Transverse colon (tissue), 4 donors: ENCODE measurements around the gene B3GALT5. TPM values are rescaled to one million over a fixed set of nuclear protein-coding genes. Genes with fewer than 3 reads are reported as not detected.

Experiments
- DNase-seq: peaks from one replicate; pipeline ENCODE4 v3.0.0-alpha.2; 2019
- H3K27ac ChIP-seq, 4 donors: fragments of 200-600 bp; sonication (generic); 2 replicates each; pipeline ENCODE4 v1.5.1; 2016 to 2018; ENCODE audit warnings: inconsistent platforms in 4 of 4
- H3K27me3 ChIP-seq: fragments of 200-600 bp; sonication (generic); 2 replicates; pipeline ENCODE4 v1.5.1; 2017; ENCODE audit warnings: inconsistent platforms
- H3K36me3 ChIP-seq, 4 donors: fragments of 200-600 bp; sonication (generic); 2 replicates each; pipeline ENCODE4 v1.5.1; 2017 to 2019; ENCODE audit warnings: inconsistent platforms in 4 of 4
- H3K4me1 ChIP-seq, 4 donors: fragments of 200-600 bp; sonication (generic); 2 replicates each; pipeline ENCODE4 v1.5.1; 2017 to 2020; ENCODE audit warnings: inconsistent platforms in 4 of 4
- H3K4me3 ChIP-seq, 4 donors: fragments of 200-600 bp; sonication (generic); 1 replicate in 1 of 4; 2 replicates in 3 of 4; pipeline versions ENCODE4 v1.5.1 to v1.6.1; 2017 to 2019; ENCODE audit warnings: inconsistent platforms in 4 of 4
- H3K9me3 ChIP-seq, 2 donors: fragments of 200-600 bp; sonication (generic); 2 replicates each; pipeline ENCODE4 v1.5.1; 2017 to 2019; ENCODE audit warnings: inconsistent platforms in 2 of 2
- EP300 ChIP-seq: sonication (generic); formaldehyde crosslinking; IDR thresholded peaks from one replicate; pipeline ENCODE4 v1.6.1; 2017; ENCODE audit warnings: antibody characterized with exemption, low read depth
- POLR2A ChIP-seq: fragments of 450-650 bp; IDR thresholded peaks from one replicate; pipeline ENCODE4 v1.6.1; 2016; ENCODE audit warnings: antibody characterized with exemption, mild to moderate bottlenecking, moderate library complexity
- POLR2AphosphoS5 ChIP-seq, 3 donors: sonication (generic); formaldehyde crosslinking; IDR thresholded peaks; one replicate each; pipeline ENCODE4 v1.6.1; 2016; ENCODE audit warnings: antibody characterized with exemption in 3 of 3
- WGBS, 2 donors: methylation state at CpG; one replicate each; pipeline ENCODE4 v1.1.5; 2018; ENCODE audit warnings: low coverage in 1 of 2; 5-methylcytosine and 5-hydroxymethylcytosine counted together
- in situ Hi-C, 4 donors: fragments of 200-750 bp; cut with MboI; loops; one replicate each; pipeline versions ENCODE4 v1.15.0 to v1.15.1; 2017; ENCODE audit warnings: low sequenced_read_pairs in 3 of 4, low pct_ligation_motif_present in 1 of 4, low pct_unique_long_range_greater_than_20kb in 1 of 4
- intact Hi-C: fragments of 100-400 bp; cut with DNase I; formaldehyde crosslinking; loops from one replicate; pipeline ENCODE4 v1.15.1; 2023; ENCODE audit warnings: low total_unique reads
- total RNA-seq, 4 donors: library from RNA; depleted of rRNA; stranded (reverse); fragments of >200 nt; gene quantifications; one replicate each; pipeline ENCODE4 v1.1.0, GENCODE V29; 2016
- TF ChIP-seq, protein P1 (sequence below), 5 experiments: fragments of 200-600 bp in 3 of 5; fragments of 450-650 bp in 2 of 5; sonication (generic) in 3 of 5; IDR thresholded peaks; 1 replicate in 2 of 5; 2 replicates in 3 of 5; pipeline ENCODE4 v1.5.1; 2016 to 2017; ENCODE audit warnings: antibody characterized with exemption in 5 of 5, inconsistent platforms in 3 of 5, mild to moderate bottlenecking in 2 of 5, moderate library complexity in 1 of 5

B3GALT5 gene
- total RNA-seq, 4 donors from 2014 or later: 31.4 to 81.9 (median 44.0) TPM

DNA sequence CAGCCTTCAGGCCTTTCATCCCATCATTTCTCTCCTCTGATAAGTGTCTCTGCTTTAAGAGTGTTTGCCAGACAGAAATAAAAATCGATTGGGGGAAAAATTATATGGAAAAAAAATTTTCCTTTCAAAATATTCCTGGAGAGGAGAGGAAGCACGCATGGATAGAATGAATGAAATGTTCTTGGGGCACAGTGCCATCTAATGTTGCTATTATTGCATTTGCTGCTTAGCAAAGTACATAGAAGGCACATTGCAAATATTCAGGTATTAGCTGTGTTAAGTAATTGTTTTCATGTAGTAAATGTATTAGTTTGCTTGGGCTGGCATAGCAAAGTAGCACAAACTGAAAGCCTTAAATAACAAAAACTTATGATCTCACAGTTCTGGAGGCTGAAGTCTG, 18.1 kb downstream of the B3GALT5 start:
- Histone ChIP-seq H3K4me1 (peaks cover 0 to 4% (median 0%) of the 10 kb centered on the region in 4 donors), H3K27me3 (no peaks in the 10 kb centered on the region), H3K36me3 (no peaks in the 10 kb centered on the region), H3K27ac (no peak overlapping the region), H3K4me3 (no peak overlapping the region), H3K9me3 (no peaks in the 10 kb centered on the region)
- intact Hi-C loops: no loop called here
- in situ Hi-C loops: no loop called here
- TF ChIP-seq POLR2AphosphoS5 (IDR thresholded peaks at IDR 0.05) (no peak), POLR2A (no peak), EP300 (no peak)
- TF ChIP-seq, protein P1, sequence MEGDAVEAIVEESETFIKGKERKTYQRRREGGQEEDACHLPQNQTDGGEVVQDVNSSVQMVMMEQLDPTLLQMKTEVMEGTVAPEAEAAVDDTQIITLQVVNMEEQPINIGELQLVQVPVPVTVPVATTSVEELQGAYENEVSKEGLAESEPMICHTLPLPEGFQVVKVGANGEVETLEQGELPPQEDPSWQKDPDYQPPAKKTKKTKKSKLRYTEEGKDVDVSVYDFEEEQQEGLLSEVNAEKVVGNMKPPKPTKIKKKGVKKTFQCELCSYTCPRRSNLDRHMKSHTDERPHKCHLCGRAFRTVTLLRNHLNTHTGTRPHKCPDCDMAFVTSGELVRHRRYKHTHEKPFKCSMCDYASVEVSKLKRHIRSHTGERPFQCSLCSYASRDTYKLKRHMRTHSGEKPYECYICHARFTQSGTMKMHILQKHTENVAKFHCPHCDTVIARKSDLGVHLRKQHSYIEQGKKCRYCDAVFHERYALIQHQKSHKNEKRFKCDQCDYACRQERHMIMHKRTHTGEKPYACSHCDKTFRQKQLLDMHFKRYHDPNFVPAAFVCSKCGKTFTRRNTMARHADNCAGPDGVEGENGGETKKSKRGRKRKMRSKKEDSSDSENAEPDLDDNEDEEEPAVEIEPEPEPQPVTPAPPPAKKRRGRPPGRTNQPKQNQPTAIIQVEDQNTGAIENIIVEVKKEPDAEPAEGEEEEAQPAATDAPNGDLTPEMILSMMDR (IDR thresholded peaks at IDR 0.05): no peak
- DNase-seq: no peak
- WGBS, 2 donors: 43 to 47% methylated on average over 2 of the region's 2 CpGs

DNA sequence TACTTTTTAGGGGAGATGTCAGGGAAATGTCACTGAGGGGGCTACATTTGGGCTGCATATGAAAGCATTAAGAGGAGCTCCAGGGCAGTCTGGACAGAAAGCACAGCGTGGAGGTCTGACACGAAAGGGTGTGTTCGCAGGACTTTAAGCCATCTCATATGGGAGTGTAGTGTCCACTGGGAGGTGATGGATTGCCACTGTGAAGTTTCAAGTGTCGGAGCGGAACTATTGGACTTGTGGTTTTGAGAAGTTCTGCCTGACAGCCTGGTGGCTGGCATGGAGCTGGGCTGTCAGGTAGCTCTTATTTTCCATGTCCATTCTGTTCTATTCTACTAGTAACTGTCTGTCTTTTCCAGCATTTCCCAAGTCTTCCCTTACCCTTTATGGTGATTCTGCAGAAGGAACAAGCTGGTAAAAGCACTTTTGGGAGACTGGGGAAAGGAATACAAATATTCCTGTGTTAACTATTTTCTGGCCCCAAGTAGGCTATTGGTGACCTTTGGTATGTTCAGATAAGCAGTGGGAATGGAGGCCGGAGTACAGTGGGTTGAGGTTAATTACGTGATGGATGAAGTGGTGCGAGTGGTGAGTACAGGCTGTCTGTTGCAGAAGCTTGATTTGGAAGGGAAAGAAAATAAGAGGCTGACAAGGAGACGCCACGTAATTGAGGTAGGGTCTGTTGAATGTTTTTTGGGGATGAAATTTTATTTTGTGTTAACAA, 19.3 kb downstream of the B3GALT5 start:
- no peaks in the 10 kb centered on the region for H3K36me3 ChIP-seq
- in situ Hi-C loops (no loop called here), intact Hi-C loops (no loop called here)
- H3K4me1 ChIP-seq: peaks cover 0 to 15% (median 5%) of the 10 kb centered on the region in 4 donors
- no peak overlapping the region for H3K27ac ChIP-seq
- no peaks in the 10 kb centered on the region for H3K27me3 ChIP-seq
- no peaks in the 10 kb centered on the region for H3K9me3 ChIP-seq
- TF ChIP-seq, protein P1 (IDR thresholded peaks at IDR 0.05): no peak
- TF ChIP-seq EP300 (no peak), POLR2A (no peak), POLR2AphosphoS5 (IDR thresholded peaks at IDR 0.05) (no peak)
- H3K4me3 ChIP-seq: no peak overlapping the region
- WGBS, 2 donors: 86% methylated on average over 6 to 10 of the region's 10 CpGs
- DNase-seq: no peak

DNA sequence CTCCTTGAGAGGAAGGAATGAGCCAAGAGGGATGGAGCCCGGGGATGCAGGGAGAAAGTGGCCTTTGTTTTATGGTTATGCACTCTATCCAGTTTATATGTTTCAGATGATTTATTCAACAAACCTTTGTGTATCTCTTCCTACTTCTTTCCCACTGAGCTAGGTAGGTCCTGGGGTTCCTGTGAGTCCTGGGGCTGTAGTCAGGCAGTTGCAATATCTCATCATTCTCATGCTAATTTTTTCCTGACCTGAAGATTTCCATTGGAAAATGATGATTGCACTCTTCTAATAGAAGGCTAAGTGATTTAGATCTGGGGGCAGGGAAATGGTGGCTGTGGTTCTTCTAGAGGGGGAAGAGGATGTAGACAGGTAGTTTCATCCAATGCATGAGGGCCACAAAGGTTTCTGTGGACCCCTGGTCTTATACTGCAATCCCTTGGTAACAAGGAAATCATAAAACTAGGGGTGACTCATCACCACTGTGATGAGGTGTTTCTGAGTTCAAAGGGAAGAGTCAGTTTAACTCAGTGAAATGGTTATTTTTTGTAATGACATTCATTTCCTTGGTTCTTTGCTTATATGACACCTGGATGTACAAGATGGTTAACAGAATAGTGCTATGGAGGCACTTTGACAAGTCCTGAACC, 20.2 kb downstream of the B3GALT5 start:
- intact Hi-C loops: no loop called here
- no peaks in the 10 kb centered on the region for H3K36me3 ChIP-seq
- peaks cover 0 to 22% (median 7%) of the 10 kb centered on the region in 4 donors for H3K4me1 ChIP-seq
- no peak for DNase-seq
- 90 to 100% methylated on average over 1 of the region's 1 CpG for WGBS, 2 donors
- H3K9me3 ChIP-seq: no peaks in the 10 kb centered on the region
- no peak for TF ChIP-seq EP300
- TF ChIP-seq, protein P1 (IDR thresholded peaks at IDR 0.05): no peak
- TF ChIP-seq POLR2AphosphoS5 (IDR thresholded peaks at IDR 0.05): no peak
- in situ Hi-C loops: no loop called here
- H3K27ac ChIP-seq: no peak overlapping the region
- no peak overlapping the region for H3K4me3 ChIP-seq
- no peaks in the 10 kb centered on the region for H3K27me3 ChIP-seq

DNA sequence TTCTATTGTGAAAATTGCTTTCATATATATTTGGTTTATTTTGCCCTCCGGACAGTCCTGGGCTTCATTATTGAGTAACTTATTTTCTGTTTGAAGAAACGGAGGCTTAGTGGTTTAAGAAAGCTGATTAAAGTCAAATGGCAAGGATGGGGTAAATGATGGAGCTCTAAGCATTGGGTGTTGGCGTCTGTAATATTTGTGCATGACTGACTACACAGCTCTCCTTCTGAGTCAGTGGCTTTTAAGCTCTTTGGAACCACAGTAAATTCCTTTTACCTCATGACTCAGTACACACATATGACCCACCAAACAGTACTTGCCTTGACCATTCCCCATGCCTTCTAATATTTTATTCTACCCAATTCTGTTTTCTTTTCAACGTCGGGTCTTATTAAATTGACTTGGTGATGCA, 21.0 kb downstream of the B3GALT5 start:
- no peak for DNase-seq
- intact Hi-C loops (no loop called here), in situ Hi-C loops (no loop called here)
- no peaks in the 10 kb centered on the region for H3K27me3 ChIP-seq
- H3K4me3 ChIP-seq: no peak overlapping the region
- no peak overlapping the region for H3K27ac ChIP-seq
- peaks cover 0 to 31% (median 14%) of the 10 kb centered on the region in 4 donors for H3K4me1 ChIP-seq
- H3K9me3 ChIP-seq: no peaks in the 10 kb centered on the region
- TF ChIP-seq POLR2AphosphoS5 (IDR thresholded peaks at IDR 0.05): no peak
- no peak for TF ChIP-seq POLR2A
- TF ChIP-seq EP300: no peak
- TF ChIP-seq, protein P1 (IDR thresholded peaks at IDR 0.05): no peak
- H3K36me3 ChIP-seq: no peaks in the 10 kb centered on the region
- 77 to 80% methylated on average over 3 to 5 of the region's 5 CpGs for WGBS, 2 donors
